ENCODE data around the gene USP17L30.
"Not testable (repeated sequence)": the region's sequence is repeated elsewhere in the genome, so short reads cannot be mapped to it uniquely, and the experiment has no call there.

DNA sequence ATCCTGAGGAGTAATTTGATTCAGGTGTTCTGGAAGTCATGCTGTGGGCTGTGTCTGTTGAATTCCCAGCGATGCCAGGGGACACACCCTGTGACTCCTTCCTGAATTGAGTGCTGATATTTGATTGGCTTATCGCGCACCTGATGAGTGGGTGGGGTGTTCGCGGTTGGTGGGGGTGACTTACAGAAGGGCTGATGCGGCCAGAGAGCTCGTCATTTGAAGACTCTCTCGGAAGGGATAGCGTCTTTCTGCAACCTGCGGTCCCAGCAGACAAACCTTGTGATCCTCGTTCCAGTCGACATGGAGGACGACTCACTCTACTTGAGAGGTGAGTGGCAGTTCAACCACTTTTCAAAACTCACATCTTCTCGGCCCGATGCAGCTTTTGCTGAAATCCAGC, 19.1 kb upstream of the USP17L30 start, which contains the start of gene USP17L27:
- TF ChIP-seq, protein P1, sequence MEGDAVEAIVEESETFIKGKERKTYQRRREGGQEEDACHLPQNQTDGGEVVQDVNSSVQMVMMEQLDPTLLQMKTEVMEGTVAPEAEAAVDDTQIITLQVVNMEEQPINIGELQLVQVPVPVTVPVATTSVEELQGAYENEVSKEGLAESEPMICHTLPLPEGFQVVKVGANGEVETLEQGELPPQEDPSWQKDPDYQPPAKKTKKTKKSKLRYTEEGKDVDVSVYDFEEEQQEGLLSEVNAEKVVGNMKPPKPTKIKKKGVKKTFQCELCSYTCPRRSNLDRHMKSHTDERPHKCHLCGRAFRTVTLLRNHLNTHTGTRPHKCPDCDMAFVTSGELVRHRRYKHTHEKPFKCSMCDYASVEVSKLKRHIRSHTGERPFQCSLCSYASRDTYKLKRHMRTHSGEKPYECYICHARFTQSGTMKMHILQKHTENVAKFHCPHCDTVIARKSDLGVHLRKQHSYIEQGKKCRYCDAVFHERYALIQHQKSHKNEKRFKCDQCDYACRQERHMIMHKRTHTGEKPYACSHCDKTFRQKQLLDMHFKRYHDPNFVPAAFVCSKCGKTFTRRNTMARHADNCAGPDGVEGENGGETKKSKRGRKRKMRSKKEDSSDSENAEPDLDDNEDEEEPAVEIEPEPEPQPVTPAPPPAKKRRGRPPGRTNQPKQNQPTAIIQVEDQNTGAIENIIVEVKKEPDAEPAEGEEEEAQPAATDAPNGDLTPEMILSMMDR (conservative IDR thresholded peaks at IDR 0.05): not testable (repeated sequence)
- not testable (repeated sequence) for TF ChIP-seq ZFX (IDR thresholded peaks at IDR 0.05)
